ENCODE results near the gene CXCR4.

The CXCR4 gene

GRCh38 chr2:136131484-136131960 lies 13.6 kb upstream of the CXCR4 start:
- FAIRE-seq: no peak

GRCh38 chr2:136130511-136130910 lies 12.6 kb upstream of the CXCR4 start:
- no peak for FAIRE-seq

- no peak for FAIRE-seq
Observed at GRCh38 chr2:136130045-136130444, 12.1 kb upstream of the CXCR4 start.

DNA sequence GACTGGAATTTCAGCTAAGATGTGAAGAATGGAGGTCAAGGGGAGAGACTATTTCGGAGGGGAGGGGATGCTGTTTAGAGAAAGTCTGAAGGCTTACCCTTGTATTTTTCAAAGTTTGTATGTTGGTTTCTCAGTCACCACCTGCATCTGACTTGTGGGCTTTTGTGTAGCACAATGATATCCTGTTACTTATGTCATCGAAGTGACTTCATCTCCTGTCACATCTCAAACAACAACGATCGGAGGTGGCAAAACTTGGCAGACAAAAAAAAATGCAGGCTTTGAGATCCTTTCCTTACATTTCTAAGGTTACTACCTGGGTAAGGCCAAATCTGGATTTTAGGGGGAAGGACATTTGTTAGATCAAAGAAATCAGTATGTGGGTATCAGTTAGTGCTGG lies 11.7 kb upstream of the CXCR4 start:
- no peak for FAIRE-seq

DNA sequence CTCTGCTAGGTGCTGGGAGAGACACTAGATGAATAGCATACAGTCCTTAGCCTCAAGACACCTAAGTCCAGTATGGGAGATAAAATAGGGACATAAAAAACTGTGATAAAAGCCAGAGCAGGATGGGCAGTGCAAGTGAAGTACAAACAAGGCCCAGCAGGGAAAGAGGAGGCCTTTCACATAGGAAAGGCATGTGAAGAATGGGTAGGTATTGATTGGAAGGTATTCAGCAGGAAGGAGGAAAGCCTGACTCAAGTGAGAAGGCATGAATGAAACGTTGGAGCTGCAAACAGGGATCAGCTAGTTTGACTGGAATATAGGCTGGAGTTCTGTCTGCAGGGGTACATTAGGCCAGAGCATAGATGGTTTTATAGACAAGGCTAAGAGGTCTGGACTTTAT lies 11.0 kb upstream of the CXCR4 start:
- no peak for FAIRE-seq

- no peak for FAIRE-seq
Observed at GRCh38 chr2:136128366-136128765, 10.4 kb upstream of the CXCR4 start.

DNA sequence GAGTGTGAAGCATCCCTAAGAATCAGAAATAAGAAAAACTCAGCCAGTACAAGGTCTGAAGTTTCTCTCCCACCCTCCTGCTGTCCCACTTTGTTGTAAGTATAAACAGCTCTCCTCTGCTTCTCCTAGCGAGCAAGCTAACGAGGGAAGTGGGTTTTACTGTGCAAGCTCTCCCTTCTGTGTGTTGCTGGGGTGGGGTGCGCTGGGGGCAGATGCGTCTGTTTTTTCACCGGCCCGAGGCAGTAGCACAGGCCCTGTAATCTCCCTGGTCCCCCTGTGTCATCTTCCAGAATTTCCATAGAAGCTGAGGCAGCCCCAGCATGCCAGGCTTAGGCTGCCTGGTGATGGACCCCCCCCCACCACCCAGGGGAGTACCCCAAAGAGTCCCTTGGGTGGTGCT lies 9.4 kb upstream of the CXCR4 start:
- no peak for FAIRE-seq

- FAIRE-seq: no peak
Observed at GRCh38 chr2:136126421-136126926, 8.5 kb upstream of the CXCR4 start.

GRCh38 chr2:136126021-136126420 lies 8.1 kb upstream of the CXCR4 start:
- FAIRE-seq: no peak

- no peak for FAIRE-seq
Observed at GRCh38 chr2:136125236-136125635, 7.3 kb upstream of the CXCR4 start.

- no peak for FAIRE-seq
Observed at GRCh38 chr2:136124805-136125204, 6.9 kb upstream of the CXCR4 start.

DNA sequence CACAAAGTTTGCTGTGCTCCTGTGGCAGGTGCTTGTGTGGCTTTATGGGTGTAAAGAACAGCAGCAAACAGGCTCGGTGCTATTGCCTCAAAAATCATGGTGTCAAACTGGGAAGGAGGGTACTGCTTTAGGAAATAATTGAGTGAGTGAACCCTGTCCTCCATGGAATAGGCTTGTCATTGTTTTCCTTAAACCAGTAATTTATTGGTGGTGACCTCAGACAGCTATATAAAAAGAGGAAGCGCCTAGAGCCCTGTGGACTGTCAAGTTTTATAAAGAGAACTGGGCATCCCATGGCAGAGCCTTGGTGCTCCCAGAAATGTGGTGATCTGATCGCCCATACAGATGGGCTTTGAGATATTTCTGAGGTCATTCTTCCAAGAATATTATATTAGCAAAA lies 4.7 kb upstream of the CXCR4 start:
- FAIRE-seq: no peak

- no peak for FAIRE-seq
Observed at GRCh38 chr2:136121204-136121910, 3.4 kb upstream of the CXCR4 start.

DNA sequence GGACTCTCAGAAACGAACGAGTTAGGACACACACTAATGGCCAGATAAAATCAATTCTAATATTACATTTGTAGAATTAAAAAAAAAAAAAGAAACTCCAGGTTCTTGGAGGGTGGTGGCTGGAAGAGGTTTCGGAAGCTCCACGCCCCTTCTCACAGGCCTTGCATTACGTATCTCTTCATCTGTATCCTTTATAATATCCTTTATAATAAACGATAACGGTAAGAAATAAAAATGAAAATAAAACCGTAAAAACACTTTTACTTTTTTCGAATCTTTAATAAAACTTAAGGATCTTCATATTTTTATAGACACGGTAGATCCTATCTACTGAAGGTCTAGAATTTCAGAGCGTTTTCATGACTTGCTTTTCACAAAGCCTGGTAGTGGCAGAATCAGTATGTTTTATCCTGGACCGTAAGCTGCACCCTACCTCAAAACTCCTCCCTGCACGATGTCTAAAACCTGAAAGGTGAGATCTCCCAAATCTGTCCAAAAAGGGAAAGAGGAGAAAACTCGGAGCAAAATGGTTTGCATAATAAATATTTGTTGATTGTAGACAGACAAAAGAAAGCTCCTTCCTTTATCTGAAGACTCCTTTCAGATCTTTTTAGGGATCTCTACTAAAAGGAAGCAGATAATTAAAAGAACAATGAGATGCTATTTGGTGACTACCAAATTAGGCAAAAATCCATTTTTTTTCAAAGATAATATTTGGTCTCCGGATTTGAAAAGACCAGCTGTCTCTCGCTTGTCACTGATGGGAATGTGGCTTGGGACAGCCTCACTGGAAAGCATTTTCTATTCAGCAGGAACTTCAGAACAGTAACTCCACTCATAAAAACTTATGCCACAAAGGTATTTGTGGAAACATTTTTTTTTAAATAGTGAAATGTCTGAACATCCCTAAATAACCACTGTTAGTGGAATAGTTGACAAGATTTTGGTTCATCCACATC lies 2.0 kb upstream of the CXCR4 start:
- FAIRE-seq: no peak

DNA sequence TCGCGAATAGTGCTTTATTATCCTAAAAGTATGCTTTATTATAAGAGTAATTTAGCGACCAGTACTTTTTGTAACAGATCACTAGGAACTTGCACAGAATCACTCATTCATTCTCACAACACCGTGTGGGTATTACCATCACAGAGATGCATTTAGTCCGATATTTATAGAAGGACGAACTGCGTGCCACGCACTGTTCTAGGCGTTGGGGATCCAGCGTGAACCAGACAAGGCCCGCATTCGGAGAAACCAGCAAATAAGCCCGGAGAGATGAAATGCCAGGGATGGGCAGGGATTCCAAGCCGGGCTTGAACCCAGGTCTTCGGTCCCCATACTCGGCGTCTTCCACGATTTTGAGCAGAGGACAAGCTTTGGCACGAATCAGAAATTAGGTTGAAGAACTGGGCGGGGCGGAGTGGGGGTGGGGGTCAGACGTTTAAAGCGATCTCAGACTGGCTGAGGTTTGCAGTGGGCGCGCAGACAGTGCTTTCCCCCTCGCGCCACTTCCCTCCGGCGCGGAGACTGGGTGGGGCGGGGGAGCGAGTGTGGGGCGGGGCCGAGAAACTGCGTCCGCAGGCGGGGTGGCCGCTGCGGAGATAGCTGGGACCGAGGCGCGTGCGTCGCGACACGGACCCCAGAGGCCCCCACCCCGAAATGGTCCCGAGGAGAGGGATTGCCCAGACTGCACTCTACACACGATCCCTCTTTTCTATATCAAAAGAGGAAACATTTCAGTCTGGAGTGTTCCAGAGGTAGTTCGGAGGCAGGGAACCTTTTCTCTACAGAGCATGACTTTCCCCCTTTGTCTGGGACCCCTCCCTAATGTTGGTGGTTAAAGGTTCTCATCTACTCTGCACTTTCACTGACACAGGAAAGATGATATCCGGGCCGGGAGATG lies 1.1 kb upstream of the CXCR4 start:
- no peak for FAIRE-seq

DNA sequence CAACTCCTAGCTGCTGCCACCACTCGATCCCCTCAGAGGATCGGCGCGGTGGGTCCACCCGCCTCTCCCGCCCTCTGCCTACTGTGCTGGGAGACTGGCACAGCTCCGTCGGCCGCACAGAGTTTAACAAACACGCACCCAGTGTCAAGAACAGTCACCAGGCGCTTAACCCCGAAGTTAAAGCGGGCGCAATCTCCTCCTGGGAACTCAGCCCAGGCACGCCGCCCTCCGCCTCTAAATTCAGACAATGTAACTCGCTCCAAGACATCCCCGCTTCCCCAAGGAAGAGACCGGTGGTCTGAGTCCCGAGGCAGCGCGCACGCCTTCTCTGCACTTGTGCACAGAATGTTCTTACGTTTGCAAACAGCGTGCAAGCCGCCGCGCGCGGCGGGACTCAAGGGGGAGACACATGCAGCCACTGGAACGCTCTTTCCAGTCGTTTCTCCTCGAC lies 533 bp downstream of the CXCR4 start:
- no peak for FAIRE-seq

DNA sequence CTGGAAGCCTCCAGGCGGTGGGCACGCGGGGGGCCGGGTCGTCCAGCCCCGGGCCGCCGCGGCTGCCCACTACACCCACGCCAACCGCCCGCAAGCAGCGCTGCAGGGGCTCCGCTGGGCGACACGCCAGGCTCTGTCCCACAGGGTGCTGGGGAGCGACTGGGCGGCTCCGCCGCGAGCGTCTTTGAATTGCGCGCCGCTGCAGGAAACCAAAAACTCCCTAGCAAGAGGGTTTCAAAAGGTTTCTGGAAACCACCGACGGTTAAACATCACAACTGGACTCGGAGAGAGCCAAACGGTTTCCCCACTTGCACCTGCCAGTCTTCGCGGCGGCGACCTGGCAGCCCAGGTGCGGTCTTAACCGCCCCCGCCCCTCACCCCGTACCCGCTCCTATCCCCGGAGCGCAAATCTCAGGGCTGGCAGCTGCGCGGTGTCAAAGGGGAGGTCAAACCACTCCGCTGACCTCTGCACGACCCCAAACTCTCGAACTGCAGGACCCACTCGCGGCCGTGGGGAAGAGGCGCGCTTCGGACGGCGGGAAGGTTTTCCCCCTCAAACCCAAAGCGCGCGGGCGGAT lies 1.0 kb downstream of the CXCR4 start:
- no peak for FAIRE-seq

DNA sequence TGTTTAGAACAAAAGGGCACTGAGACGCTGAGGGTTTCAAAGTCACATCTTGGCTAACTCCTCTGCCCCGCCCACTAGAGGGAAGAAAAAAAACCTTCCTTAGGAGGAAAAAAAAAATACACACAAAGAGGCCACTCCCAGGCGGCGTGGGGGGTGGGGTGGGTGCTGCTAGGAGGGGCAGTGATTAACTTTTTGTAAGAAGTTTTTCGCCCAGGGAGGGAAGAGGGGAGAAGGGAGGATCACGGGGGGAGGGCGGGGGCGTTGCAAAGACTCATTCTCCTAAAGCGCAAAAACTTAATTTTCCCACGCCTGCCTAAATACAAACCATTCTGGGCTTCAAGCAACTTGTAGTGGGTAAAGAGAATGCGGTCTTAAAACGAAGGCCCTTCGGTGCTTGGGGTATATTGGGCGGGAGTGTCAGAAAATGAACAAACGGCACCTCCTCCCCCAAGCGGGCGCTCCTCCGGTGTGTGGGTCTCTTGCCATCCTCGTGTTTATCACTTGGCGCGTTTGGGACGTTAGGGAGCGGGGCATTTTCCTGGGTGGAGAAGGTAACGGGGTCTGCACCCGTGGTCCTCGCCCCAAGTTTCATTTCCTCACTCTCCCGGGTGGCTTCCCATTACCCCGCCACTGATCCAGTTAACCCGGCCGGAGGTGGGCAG lies 1.7 kb downstream of the CXCR4 start:
- no peak for FAIRE-seq

DNA sequence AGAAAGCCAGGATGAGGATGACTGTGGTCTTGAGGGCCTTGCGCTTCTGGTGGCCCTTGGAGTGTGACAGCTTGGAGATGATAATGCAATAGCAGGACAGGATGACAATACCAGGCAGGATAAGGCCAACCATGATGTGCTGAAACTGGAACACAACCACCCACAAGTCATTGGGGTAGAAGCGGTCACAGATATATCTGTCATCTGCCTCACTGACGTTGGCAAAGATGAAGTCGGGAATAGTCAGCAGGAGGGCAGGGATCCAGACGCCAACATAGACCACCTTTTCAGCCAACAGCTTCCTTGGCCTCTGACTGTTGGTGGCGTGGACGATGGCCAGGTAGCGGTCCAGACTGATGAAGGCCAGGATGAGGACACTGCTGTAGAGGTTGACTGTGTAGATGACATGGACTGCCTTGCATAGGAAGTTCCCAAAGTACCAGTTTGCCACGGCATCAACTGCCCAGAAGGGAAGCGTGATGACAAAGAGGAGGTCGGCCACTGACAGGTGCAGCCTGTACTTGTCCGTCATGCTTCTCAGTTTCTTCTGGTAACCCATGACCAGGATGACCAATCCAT lies 2.7 kb downstream of the CXCR4 start:
- no peak for FAIRE-seq

DNA sequence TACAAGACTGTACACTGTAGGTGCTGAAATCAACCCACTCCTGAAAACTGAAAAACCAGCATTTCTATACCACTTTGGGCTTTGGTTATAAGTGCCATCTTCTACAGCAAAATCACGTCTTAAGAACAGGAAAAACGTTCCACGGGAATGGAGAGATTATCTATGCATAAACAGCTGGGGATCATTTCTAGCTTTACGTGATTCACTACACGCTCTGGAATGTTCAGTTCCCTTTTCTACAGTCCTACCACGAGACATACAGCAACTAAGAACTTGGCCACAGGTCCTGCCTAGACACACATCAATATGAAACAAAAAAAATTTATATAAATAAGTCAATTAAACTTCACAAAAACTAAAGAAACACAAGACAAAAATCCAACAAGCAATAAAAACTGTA lies 3.6 kb downstream of the CXCR4 start:
- FAIRE-seq: no peak

DNA sequence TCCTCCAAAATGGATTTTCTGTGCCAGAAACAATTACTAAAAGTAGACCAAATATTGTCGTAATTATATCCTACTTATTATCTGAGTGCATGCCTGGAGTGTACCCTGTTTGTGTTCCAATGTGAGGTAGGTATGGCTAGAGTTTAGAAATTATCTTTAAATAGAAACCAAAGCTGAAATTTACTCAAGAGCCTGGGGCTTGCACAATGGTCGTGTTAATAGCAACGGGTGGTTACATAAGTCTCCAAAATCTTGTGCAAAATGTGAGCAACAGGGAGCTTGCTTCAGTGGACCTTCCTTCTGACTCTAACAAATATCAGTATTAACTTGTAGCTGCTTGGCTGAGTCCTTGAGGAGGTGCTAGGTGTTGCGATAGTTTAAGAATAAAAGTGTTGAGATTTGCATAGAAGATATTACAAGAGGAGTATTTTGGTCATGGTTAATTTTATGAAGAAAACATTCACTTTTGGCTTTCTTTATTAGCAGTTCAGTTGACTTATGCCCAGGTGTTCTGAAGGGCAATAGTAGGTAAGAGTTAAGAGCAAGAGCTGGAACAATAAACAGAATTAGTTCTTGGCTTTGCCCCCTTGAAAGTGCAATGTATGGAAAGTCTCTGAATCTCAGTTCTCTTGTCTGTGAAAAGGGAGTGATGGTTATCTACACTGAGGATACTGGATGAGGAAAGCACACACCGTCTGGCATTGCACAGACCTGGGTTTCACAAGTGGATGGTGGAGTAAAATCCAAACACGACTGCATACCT lies 4.6 kb downstream of the CXCR4 start:
- no peak for FAIRE-seq

All from G401.6 (cell line).